Activated CD4-positive, alpha-beta T cell treated with anti-CD3 and anti-CD28 coated beads, Interleukin-2, Interleukin-6, amounts not matched to agents 100 ng/mL and 50 ng/mL, durations not matched to agents 16 hours and 8 hours (primary cell): ENCODE data around the gene VPS4A.

Source experiments
- DNase-seq: peaks from one replicate; pipeline ENCODE4 v3.0.0-alpha.2; 2020

The VPS4A gene

GRCh38 chr16:69368866-69369265 is 57.7 kb downstream of the VPS4A start:
- no peak for DNase-seq

- DNase-seq = no peak
Measured at GRCh38 chr16:69371564-69371963, 60.4 kb downstream of the VPS4A start.

DNA sequence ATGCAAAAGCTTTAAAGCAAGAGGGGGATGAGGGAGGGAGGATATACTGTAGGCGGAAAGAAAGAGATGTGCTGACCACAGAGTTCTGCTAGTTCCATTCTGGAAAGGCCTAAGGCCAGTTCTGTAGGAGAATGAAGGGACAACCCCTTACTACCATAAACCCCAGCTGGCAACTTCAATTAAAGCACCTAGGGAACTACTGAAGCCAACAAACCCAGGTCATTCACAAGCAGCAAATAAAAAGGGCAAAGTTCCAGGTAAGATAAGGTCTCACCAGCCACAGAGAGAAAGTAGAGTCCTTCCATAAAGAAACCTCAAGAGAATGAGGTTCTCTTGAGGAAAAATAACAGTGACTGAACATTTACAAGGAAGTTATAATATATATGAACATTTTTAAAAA is 61.9 kb downstream of the VPS4A start:
- no peak for DNase-seq
